Amygdala (tissue), 56 donors: Measurements from ENCODE around the gene CEP192.

ENCODE experiments used
- DNase-seq, 56 donors: peaks; one replicate each; lab custom pipeline; 2025; lab: John Stamatoyannopoulos, UW

CEP192 gene

GRCh38 chr18:13138420-13139139, 147.4 kb downstream of the CEP192 start:
- DNase-seq = no peak

- no peak for DNase-seq
Observed at GRCh38 chr18:13139885-13140450, 148.8 kb downstream of the CEP192 start.

GRCh38 chr18:13141209-13141608, 150.0 kb downstream of the CEP192 start:
- no peak for DNase-seq

- DNase-seq = no peak
Observed at GRCh38 chr18:13145636-13146190, 154.6 kb downstream of the CEP192 start.

- no peak for DNase-seq
Observed at GRCh38 chr18:13147130-13147529, 156.0 kb downstream of the CEP192 start.

GRCh38 chr18:13151656-13152055, 160.5 kb downstream of the CEP192 start:
- no peak for DNase-seq

- DNase-seq = no peak
Observed at GRCh38 chr18:13158428-13158827, 167.3 kb downstream of the CEP192 start.

GRCh38 chr18:13159579-13159978, 168.4 kb downstream of the CEP192 start:
- DNase-seq = peak in 4 of 56 donors; percentile 5 to 54 (median 19)

GRCh38 chr18:13161276-13161899, 170.2 kb downstream of the CEP192 start:
- no peak for DNase-seq

- no peak for DNase-seq
Observed at GRCh38 chr18:13163167-13163927, 172.2 kb downstream of the CEP192 start.

GRCh38 chr18:13164406-13164805, 173.2 kb downstream of the CEP192 start:
- no peak for DNase-seq

- no peak for DNase-seq
Observed at GRCh38 chr18:13165636-13166423, 174.7 kb downstream of the CEP192 start.

GRCh38 chr18:13173578-13174145, 182.5 kb downstream of the CEP192 start:
- DNase-seq = no peak
